ENCODE results near the gene AJAP1.

Gene AJAP1

GRCh38 chr1:4628992-4629391, 25.4 kb upstream of the AJAP1 start:
- DNase-seq (ENCODE audit: extremely low read depth in 1 of 2, low read depth in 1 of 2): no peak

DNA sequence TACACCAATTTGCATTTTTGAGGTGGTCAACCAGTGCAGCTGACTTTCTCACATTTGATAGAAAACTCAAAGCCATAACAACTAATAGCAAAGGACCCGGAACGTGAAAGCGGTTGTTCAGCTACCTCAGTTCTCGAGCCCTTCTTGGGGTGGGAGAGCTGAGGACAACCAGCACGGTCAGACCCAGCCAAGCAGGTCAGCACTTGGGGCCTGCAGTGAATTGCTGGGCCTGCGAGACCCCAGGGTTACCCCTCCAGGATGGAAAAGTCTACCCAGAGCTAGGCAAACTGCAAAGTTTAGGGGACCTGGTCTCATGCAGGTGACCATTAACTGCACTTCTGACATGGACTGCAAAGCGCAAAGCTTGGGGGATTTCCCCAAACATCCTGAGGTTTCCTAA, 23.8 kb upstream of the AJAP1 start:
- no peak for DNase-seq (ENCODE audit: extremely low read depth in 1 of 2, low read depth in 1 of 2)

GRCh38 chr1:4631321-4631720, 23.1 kb upstream of the AJAP1 start:
- DNase-seq (ENCODE audit: extremely low read depth in 1 of 2, low read depth in 1 of 2): no peak

GRCh38 chr1:4633346-4633745, 21.1 kb upstream of the AJAP1 start:
- DNase-seq (ENCODE audit: extremely low read depth in 1 of 2, low read depth in 1 of 2): no peak

- DNase-seq (ENCODE audit: extremely low read depth in 1 of 2, low read depth in 1 of 2): no peak
Measured at GRCh38 chr1:4634156-4634792, 20.1 kb upstream of the AJAP1 start.

DNA sequence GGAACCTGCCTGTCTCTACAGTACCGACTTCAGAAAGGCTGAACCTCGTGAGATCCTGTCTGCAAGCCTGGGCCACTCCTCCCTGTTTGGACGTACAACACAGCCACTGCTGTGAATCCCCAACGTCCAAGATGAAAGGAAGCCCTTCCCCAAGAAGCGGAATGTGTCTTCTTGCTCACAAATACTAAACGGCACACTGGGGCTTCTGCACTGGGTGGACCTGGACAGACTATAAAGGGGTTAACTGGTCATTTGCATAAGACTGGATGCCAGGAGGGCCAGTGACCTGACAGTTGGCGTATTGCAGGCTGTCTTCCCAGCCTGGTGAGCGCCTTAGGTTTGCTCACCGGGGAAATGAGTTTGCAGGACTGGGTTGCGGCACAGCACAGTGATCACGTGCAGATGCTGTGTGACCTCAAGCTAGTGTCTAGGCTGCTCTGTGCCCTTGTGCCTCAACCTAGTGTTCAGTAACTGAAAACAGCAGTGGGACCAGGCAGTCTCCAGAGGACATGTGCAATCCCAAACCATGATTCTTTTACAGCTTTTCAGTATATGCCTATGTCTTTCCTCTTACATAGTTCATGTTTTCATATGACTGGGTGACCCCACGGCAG, 19.5 kb upstream of the AJAP1 start:
- DNase-seq (ENCODE audit: extremely low read depth in 1 of 2, low read depth in 1 of 2): no peak

GRCh38 chr1:4636186-4636585, 18.2 kb upstream of the AJAP1 start:
- no peak for DNase-seq (ENCODE audit: extremely low read depth in 1 of 2, low read depth in 1 of 2)

DNA sequence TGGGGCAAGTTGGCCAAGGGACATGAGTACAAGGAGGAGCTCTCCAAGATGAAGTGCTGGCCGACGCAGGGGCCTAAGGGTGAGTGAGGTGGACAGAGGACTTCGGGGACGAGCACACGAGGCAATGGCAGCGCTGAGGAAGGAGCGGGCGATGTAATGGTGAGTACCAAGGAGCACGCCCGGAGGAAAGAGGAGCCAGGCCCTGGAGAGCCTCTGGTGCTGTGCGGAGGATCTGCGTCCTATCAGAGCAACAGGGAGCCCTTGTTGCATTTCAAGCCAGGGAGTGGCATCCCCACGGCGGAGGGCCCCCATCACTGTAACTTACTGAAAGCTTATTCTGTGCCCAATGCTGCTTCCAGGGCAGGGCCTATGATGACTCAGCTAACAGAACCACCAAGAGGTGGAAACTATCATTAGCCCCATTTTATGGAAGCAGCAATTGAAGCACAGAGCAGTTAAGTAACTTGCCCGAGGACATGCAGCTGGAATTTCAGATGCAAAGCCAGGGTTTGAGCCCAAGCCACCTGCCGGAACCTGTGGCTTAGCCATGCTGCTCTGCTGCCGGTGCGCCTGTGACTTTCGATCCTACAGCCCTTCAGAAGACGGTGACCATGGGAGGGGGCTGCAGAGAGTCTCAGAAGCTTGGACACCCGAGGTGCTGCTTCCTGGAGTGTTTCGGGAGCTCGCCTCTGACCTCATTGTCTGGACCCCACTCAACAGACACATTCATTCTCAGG, 17.6 kb upstream of the AJAP1 start:
- DNase-seq (ENCODE audit: extremely low read depth in 1 of 2, low read depth in 1 of 2): no peak

GRCh38 chr1:4637616-4638344, 16.6 kb upstream of the AJAP1 start:
- no peak for DNase-seq (ENCODE audit: extremely low read depth in 1 of 2, low read depth in 1 of 2)

DNA sequence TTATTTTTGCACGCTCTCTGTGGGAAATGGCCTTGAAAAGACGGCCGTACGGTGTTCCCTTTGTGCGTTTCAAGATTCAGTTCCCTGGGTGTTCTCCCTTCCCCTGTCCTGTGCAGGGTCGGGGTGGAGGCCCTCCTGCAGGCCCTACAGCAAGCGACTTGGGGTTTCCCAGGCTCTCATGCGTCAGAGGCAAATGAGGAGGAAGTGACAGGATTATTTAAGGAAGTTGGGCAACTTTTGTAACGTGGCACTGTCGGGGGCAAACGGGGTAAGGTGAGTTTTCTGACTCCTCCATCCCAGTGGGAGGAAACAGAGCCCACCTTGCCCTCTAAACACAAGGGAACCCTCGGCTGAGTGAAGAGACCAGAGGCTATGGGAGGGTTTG, 16.1 kb upstream of the AJAP1 start:
- no peak for DNase-seq (ENCODE audit: extremely low read depth in 1 of 2, low read depth in 1 of 2)

DNA sequence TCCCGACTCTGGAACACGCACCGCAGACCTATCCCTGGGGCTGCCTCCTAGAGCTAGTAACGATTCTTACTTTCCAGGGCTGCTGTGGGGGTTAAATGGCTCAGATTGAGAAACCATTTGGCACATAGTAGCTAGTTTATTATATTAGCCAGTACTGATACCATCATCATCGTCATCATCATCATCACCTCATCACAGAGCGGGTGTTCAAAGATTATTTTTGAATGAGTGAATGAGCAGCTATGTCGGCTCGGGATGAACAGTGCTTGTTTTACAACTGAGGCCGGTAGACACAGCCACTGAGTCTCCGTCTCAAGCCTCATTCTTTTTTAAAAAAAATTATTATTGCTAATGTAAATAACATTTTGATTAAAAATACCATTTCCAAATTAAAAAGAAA, 13.5 kb upstream of the AJAP1 start:
- no peak for DNase-seq (ENCODE audit: extremely low read depth in 1 of 2, low read depth in 1 of 2)

- DNase-seq (ENCODE audit: extremely low read depth in 1 of 2, low read depth in 1 of 2): no peak
Measured at GRCh38 chr1:4647391-4647790, 7.0 kb upstream of the AJAP1 start.

GRCh38 chr1:4648657-4649056, 5.8 kb upstream of the AJAP1 start:
- no peak for DNase-seq (ENCODE audit: extremely low read depth in 1 of 2, low read depth in 1 of 2)

DNA sequence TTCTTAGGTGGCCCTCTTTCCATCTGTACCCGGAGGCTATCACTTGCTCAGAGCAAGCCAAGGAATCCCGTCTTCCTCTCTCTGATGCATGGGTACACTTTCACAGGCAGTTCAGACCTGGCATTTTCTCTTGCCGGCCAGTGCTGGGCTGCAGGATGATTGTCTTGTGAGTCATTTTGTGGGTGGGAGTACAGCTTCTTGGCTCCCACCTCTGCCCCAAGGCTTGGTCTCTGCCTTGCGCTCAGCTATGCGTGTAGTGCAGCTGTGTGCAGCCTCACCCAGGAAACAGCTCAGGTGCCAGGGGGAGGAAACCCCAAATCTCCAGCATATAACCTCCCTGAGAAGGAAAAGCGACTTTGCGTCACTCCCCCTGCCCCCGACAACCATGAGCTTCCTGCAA, 3.9 kb upstream of the AJAP1 start:
- no peak for DNase-seq (ENCODE audit: extremely low read depth in 1 of 2, low read depth in 1 of 2)

- no peak for DNase-seq (ENCODE audit: extremely low read depth in 1 of 2, low read depth in 1 of 2)
Measured at GRCh38 chr1:4650981-4651380, 3.4 kb upstream of the AJAP1 start.

DNA sequence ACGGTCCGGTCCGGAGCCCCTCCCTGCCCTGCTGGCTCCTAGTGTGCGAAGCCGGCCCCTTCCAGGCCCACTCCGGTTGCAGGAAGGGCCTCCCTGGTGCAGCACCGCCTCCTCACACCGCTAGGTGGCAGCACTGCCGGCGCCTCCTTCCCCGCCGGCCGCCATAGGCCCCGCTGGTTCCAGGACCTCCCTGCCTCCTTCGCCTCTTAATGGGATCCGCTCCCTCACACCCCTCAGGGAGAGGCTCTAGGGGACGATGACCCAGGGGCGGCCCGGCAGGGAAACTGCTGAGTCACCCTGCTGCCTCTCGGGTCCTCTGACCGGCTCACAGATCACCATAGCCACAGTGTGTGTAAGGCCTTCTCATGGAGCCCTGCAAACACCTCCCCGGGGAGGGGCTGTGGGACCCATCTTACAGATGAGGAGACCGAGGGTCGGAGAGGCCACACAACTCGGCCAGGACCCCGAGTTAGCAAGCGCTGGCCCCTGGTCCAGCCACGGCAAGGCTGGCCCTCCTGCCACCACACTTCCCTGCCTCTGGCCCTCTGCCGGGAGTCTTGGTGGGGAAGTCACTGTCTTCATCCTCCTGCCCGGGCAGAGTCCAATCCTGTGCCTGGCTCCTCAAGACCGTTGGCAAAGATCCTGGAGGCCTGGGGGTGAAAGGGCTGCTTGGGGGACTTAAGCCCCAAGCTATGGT, 1.6 kb upstream of the AJAP1 start:
- DNase-seq (ENCODE audit: extremely low read depth in 1 of 2, low read depth in 1 of 2): peak; percentile 12 to 48

DNA sequence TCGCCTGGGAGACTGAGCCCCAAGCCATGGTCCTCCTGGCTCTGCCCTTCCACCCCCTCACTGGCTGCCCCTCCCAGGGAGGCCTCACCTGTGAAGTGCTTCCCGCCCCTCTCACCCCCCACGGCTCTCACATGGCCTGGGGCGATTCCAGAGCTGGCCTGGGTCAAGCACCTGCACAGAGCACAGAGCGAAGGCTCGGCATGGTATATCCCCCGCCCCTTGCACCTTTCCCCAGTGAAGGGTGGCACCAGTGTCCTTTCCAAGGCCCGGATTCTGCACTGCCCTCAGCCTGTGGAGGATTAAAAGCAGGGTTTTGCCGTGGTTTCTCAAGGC, 1.1 kb upstream of the AJAP1 start:
- no peak for DNase-seq (ENCODE audit: extremely low read depth in 1 of 2, low read depth in 1 of 2)

DNA sequence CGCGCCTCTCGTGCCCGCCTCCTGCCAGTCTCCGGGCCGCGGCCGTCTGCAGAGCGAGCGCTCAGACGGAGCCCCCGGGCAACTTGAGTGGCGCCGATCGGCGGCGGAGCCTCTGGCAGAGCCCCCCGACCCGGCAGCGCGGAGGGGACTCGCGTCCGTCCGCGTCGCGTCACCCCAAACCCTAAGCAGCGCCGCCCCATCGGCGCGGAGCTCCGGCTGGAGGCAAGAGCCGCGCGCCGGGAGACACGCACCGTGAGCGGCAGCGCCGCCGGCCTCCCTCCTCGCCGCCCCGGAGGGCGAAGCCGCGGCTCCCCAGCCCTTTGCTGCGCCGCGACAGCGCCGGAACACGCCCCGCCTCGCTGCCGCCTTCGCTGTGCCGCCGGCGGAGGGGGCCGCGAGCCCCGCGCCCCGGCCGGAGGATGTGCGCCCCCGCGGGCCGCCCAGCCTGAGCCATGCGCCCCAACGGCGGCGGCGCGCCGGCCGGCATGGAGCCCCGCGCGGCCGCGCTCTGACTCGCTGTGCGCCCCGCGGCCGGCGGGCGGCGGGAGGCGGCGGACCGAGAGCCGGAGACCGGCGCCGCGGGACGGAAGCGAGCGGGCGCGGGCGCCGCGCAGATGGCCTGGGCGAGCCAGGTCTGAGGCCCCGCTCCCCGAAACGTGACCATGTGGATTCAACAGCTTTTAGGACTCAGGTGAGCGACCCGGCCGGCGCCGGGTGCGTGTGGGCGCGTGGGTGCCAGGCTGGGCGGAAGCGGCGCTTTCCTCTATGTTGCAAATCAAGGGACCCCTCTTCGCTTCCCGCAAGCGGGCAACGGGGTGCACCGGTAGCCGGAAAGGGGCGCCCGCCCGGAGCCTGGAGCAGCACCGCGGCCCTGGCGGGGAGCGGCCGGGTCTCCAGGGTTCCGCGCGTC, 610 bp downstream of the AJAP1 start:
- DNase-seq (ENCODE audit: extremely low read depth in 1 of 2, low read depth in 1 of 2): no peak

- DNase-seq (ENCODE audit: extremely low read depth in 1 of 2, low read depth in 1 of 2): no peak
Measured at GRCh38 chr1:4655674-4656532, 1.5 kb downstream of the AJAP1 start.
